ENCODE results near the gene HOXB8. TPM values are rescaled to one million over a fixed set of nuclear protein-coding genes. Genes with fewer than 3 reads are reported as not detected.

Gene HOXB8
- total RNA-seq, 2 donors from 2014 or later, result not detected

DNA sequence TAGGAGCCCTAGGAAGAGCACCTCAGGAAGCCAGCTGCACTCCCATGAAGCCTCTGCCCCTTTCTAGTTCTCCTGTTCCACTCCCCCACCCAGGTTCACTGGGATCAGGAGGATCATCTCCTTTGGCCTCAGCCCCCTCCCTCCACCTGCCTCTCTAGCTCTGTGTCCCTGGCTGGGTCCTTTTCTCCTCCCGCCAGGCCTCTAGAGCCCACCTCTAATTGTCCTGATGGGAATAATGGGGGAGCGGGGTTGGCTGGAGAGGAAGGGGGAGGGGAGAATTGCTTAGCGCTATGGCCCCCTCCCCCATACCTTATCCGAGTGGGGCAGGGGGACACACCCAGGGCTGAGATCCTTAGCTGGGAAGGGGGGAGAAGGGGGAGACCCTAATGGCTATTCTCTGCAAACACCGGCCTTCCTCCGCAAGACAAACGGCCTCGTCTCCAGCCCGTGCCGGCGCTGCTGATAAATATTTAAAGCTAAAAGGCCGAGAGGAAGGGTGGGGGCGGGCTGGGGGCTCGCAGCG lies 5.3 kb downstream of the HOXB8 start:
- Histone ChIP-seq H3K9ac (ENCODE audit: extremely low read depth, low read length, poor library complexity, severe bottlenecking) (no peak overlapping the region), H3K4me3 (ENCODE audit: low read length) (no peak overlapping the region), H3K9me3 (ENCODE audit: control insufficient read depth, low read length) (peaks cover 13% of the 10 kb centered on the region), H3K36me3 (ENCODE audit: control insufficient read depth, insufficient read depth, low read length) (no peaks in the 10 kb centered on the region), H3K27me3 (ENCODE audit: control insufficient read depth, insufficient read depth, low read length, poor library complexity, severe bottlenecking) (peaks cover 100% of the 10 kb centered on the region), H3K27ac (ENCODE audit: low read depth, low read length) (peak overlapping the region; percentile 24), H3K4me1 (ENCODE audit: control insufficient read depth, insufficient read depth, low read length) (no peaks in the 10 kb centered on the region)
- WGBS, 2 experiments (ENCODE audit: insufficient coverage in 1 of 2, insufficient read length in 1 of 2), result 4% methylated on average over 11 of the region's 15 CpGs; no CpG with 5 or more reads in 1 of the 2 experiments
- H3K27ac Mint-ChIP-seq, result no peak overlapping the region
- peak; percentile 64 for DNase-seq
- peaks cover 99% of the 10 kb centered on the region for H3K27me3 Mint-ChIP-seq (ENCODE audit: insufficient read depth)
- no peaks in the 10 kb centered on the region for H3K36me3 Mint-ChIP-seq (ENCODE audit: low read depth)
- H3K4me3 Mint-ChIP-seq, result peak overlapping the region; percentile 43
- peaks cover 7% of the 10 kb centered on the region for H3K4me1 Mint-ChIP-seq
- peaks cover 2% of the 10 kb centered on the region for H3K9me3 Mint-ChIP-seq
- TF ChIP-seq, protein P1, sequence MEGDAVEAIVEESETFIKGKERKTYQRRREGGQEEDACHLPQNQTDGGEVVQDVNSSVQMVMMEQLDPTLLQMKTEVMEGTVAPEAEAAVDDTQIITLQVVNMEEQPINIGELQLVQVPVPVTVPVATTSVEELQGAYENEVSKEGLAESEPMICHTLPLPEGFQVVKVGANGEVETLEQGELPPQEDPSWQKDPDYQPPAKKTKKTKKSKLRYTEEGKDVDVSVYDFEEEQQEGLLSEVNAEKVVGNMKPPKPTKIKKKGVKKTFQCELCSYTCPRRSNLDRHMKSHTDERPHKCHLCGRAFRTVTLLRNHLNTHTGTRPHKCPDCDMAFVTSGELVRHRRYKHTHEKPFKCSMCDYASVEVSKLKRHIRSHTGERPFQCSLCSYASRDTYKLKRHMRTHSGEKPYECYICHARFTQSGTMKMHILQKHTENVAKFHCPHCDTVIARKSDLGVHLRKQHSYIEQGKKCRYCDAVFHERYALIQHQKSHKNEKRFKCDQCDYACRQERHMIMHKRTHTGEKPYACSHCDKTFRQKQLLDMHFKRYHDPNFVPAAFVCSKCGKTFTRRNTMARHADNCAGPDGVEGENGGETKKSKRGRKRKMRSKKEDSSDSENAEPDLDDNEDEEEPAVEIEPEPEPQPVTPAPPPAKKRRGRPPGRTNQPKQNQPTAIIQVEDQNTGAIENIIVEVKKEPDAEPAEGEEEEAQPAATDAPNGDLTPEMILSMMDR (conservative IDR thresholded peaks at IDR 0.05), result no peak

DNA sequence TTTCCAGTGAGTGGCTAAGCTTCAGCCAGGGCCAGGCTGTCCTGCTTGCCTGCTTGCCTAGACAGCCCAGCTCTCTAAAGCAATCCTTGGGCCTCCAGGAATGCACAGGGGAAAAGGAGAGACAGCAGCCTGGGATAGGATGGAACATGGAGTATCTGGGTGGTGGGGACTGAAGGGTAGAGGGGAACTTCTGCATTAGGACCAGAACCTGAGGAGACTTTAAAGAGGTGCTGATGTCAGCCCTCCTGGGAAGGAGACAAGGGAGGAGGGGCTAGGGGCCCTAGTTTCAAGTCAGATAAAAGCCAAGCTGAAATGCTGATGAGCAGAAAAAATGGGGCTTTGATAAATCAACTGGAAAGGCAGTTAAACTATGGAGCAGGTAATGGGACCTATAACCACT lies 6.1 kb downstream of the HOXB8 start:
- H3K4me1 Mint-ChIP-seq, result peaks cover 7% of the 10 kb centered on the region
- H3K4me3 Mint-ChIP-seq, result no peak overlapping the region
- H3K27me3 Mint-ChIP-seq (ENCODE audit: insufficient read depth), result peaks cover 99% of the 10 kb centered on the region
- no peaks in the 10 kb centered on the region for H3K36me3 Mint-ChIP-seq (ENCODE audit: low read depth)
- Histone ChIP-seq H3K4me3 (ENCODE audit: low read length) (no peak overlapping the region), H3K36me3 (ENCODE audit: control insufficient read depth, insufficient read depth, low read length) (no peaks in the 10 kb centered on the region), H3K27me3 (ENCODE audit: control insufficient read depth, insufficient read depth, low read length, poor library complexity, severe bottlenecking) (peaks cover 100% of the 10 kb centered on the region), H3K4me1 (ENCODE audit: control insufficient read depth, insufficient read depth, low read length) (no peaks in the 10 kb centered on the region), H3K9ac (ENCODE audit: extremely low read depth, low read length, poor library complexity, severe bottlenecking) (no peak overlapping the region), H3K9me3 (ENCODE audit: control insufficient read depth, low read length) (peaks cover 16% of the 10 kb centered on the region), H3K27ac (ENCODE audit: low read depth, low read length) (no peak overlapping the region)
- no peak overlapping the region for H3K27ac Mint-ChIP-seq
- peaks cover 2% of the 10 kb centered on the region for H3K9me3 Mint-ChIP-seq
- DNase-seq, result no peak
- TF ChIP-seq, protein P1 (conservative IDR thresholded peaks at IDR 0.05), result no peak

DNA sequence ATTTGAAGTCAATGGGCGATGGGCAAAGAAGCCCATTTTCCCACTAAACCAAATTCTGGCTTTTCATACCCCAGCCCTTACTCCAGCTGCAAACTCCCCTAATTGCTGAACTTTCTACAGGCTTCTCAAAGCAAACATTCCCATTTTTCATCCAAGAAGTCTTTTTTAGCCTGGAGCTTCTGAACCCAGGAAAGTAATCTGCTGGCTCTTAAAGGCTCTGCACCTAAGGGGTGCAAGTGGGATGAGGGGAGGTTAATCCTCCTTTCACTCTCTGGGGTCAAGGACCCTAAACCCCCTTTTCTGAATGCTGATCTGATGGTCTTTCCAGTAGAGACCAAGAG lies 6.6 kb downstream of the HOXB8 start:
- no peaks in the 10 kb centered on the region for H3K36me3 ChIP-seq (ENCODE audit: control insufficient read depth, insufficient read depth, low read length)
- Mint-ChIP-seq H3K36me3 (ENCODE audit: low read depth) (no peaks in the 10 kb centered on the region), H3K27me3 (ENCODE audit: insufficient read depth) (peaks cover 99% of the 10 kb centered on the region), H3K4me1 (peaks cover 7% of the 10 kb centered on the region), H3K4me3 (no peak overlapping the region), H3K27ac (no peak overlapping the region), H3K9me3 (peaks cover 2% of the 10 kb centered on the region)
- WGBS, 2 experiments (ENCODE audit: insufficient coverage in 1 of 2, insufficient read length in 1 of 2), result 40 to 56% methylated on average over 1 of the region's 1 CpG
- TF ChIP-seq, protein P1 (conservative IDR thresholded peaks at IDR 0.05), result no peak
- DNase-seq, result no peak
- H3K4me3 ChIP-seq (ENCODE audit: low read length), result no peak overlapping the region
- peaks cover 100% of the 10 kb centered on the region for H3K27me3 ChIP-seq (ENCODE audit: control insufficient read depth, insufficient read depth, low read length, poor library complexity, severe bottlenecking)
- H3K9me3 ChIP-seq (ENCODE audit: control insufficient read depth, low read length), result peaks cover 16% of the 10 kb centered on the region
- no peaks in the 10 kb centered on the region for H3K4me1 ChIP-seq (ENCODE audit: control insufficient read depth, insufficient read depth, low read length)
- no peak overlapping the region for H3K9ac ChIP-seq (ENCODE audit: extremely low read depth, low read length, poor library complexity, severe bottlenecking)
- no peak overlapping the region for H3K27ac ChIP-seq (ENCODE audit: low read depth, low read length)
